ENCODE results near the gene SLA2.
"Not testable (repeated sequence)": the region's sequence is repeated elsewhere in the genome, so short reads cannot be mapped to it uniquely, and the experiment has no call there.

The SLA2 gene

GRCh38 chr20:36684747-36685146 is 38.8 kb upstream of the SLA2 start:
- no peaks in the 10 kb centered on the region for H3K27me3 ChIP-seq (replicated peaks; ENCODE audit: control insufficient read depth, insufficient read depth, low read length)
- DNase-seq (ENCODE audit: extremely low read depth, insufficient read length), result no peak
- no peaks in the 10 kb centered on the region; the same call in 1 of the 2 replicates for H3K36me3 ChIP-seq (ENCODE audit: control insufficient read depth, insufficient read depth, low read length)
- no peak overlapping the region for H3K4me3 ChIP-seq (replicated peaks; ENCODE audit: low read depth, low read length)
- no peak for TF ChIP-seq CTCF (IDR thresholded peaks at IDR 0.05; ENCODE audit: insufficient read depth, low read length, poor library complexity, severe bottlenecking)

GRCh38 chr20:36682311-36682710 is 36.3 kb upstream of the SLA2 start:
- Histone ChIP-seq H3K4me3 (replicated peaks; ENCODE audit: low read depth, low read length) (no peak overlapping the region), H3K27me3 (replicated peaks; ENCODE audit: control insufficient read depth, insufficient read depth, low read length) (no peaks in the 10 kb centered on the region), H3K36me3 (ENCODE audit: control insufficient read depth, insufficient read depth, low read length) (peaks cover 2% of the 10 kb centered on the region; the same call in 1 of the 2 replicates)
- no peak for TF ChIP-seq CTCF (IDR thresholded peaks at IDR 0.05; ENCODE audit: insufficient read depth, low read length, poor library complexity, severe bottlenecking)
- DNase-seq (ENCODE audit: extremely low read depth, insufficient read length), result no peak

- no peak for DNase-seq (ENCODE audit: extremely low read depth, insufficient read length)
- no peak overlapping the region for H3K4me3 ChIP-seq (replicated peaks; ENCODE audit: low read depth, low read length)
- H3K27me3 ChIP-seq (replicated peaks; ENCODE audit: control insufficient read depth, insufficient read depth, low read length), result no peaks in the 10 kb centered on the region
- TF ChIP-seq CTCF (IDR thresholded peaks at IDR 0.05; ENCODE audit: insufficient read depth, low read length, poor library complexity, severe bottlenecking), result no peak
- 0 out of 2 replicates have a peak, but pooled peaks cover 3% of the 10 kb centered on the region for H3K36me3 ChIP-seq (ENCODE audit: control insufficient read depth, insufficient read depth, low read length)
These were observed 31.4 kb upstream of the SLA2 start for GRCh38 chr20:36677422-36677771.

GRCh38 chr20:36676701-36677421 is 30.9 kb upstream of the SLA2 start:
- TF ChIP-seq CTCF (IDR thresholded peaks at IDR 0.05; ENCODE audit: insufficient read depth, low read length, poor library complexity, severe bottlenecking), result no peak
- DNase-seq (ENCODE audit: extremely low read depth, insufficient read length), result no peak
- Histone ChIP-seq H3K27me3 (replicated peaks; ENCODE audit: control insufficient read depth, insufficient read depth, low read length) (no peaks in the 10 kb centered on the region), H3K36me3 (ENCODE audit: control insufficient read depth, insufficient read depth, low read length) (0 out of 2 replicates have a peak, but pooled peaks cover 3% of the 10 kb centered on the region), H3K4me3 (replicated peaks; ENCODE audit: low read depth, low read length) (no peak overlapping the region)

GRCh38 chr20:36675545-36675944 is 29.5 kb upstream of the SLA2 start:
- not testable (repeated sequence) for H3K4me3 ChIP-seq (replicated peaks; ENCODE audit: low read depth, low read length); DNase-seq (ENCODE audit: extremely low read depth, insufficient read length); H3K36me3 ChIP-seq (ENCODE audit: control insufficient read depth, insufficient read depth, low read length); H3K27me3 ChIP-seq (replicated peaks; ENCODE audit: control insufficient read depth, insufficient read depth, low read length)

GRCh38 chr20:36672991-36673390 is 27.0 kb upstream of the SLA2 start:
- Histone ChIP-seq H3K36me3 (ENCODE audit: control insufficient read depth, insufficient read depth, low read length) (0 out of 2 replicates have a peak, but pooled peaks cover 3% of the 10 kb centered on the region), H3K4me3 (replicated peaks; ENCODE audit: low read depth, low read length) (no peak overlapping the region), H3K27me3 (replicated peaks; ENCODE audit: control insufficient read depth, insufficient read depth, low read length) (no peaks in the 10 kb centered on the region)
- DNase-seq (ENCODE audit: extremely low read depth, insufficient read length), result no peak
- TF ChIP-seq CTCF (IDR thresholded peaks at IDR 0.05; ENCODE audit: insufficient read depth, low read length, poor library complexity, severe bottlenecking), result no peak

All from GM06990 (cell line).